Measurements from ENCODE around the gene TSSK6.

The TSSK6 gene

GRCh38 chr19:19544257-19544953 is 29.1 kb upstream of the TSSK6 start:
- no peak for DNase-seq

GRCh38 chr19:19543640-19544039 is 28.3 kb upstream of the TSSK6 start:
- DNase-seq: no peak

- DNase-seq: no peak
These were observed 27.8 kb upstream of the TSSK6 start for GRCh38 chr19:19543101-19543500.

GRCh38 chr19:19542507-19542906 is 27.2 kb upstream of the TSSK6 start:
- no peak for DNase-seq

GRCh38 chr19:19541616-19542015 is 26.3 kb upstream of the TSSK6 start:
- DNase-seq: peak; percentile 29 to 31

GRCh38 chr19:19540715-19541515 is 25.6 kb upstream of the TSSK6 start:
- peak; percentile 74 to 77 for DNase-seq

- peak; percentile 72 to 73 for DNase-seq
These were observed 24.8 kb upstream of the TSSK6 start for GRCh38 chr19:19540064-19540714.

- DNase-seq: no peak
These were observed 24.3 kb upstream of the TSSK6 start for GRCh38 chr19:19539698-19540063.

- DNase-seq: no peak
These were observed 23.4 kb upstream of the TSSK6 start for GRCh38 chr19:19538785-19539166.

GRCh38 chr19:19538061-19538784 is 22.9 kb upstream of the TSSK6 start, which contains the start of gene CILP2:
Gene CILP2, plus strand, starts transcription at chr19:19538265. Its CDS starts 85 bp downstream, at chr19:19538350.
- peak; percentile 37 to 48 for DNase-seq

GRCh38 chr19:19537075-19538048 is 22.0 kb upstream of the TSSK6 start:
- DNase-seq: peak in 1 of 2 donors; percentile 38

- DNase-seq: no peak
These were observed 20.2 kb upstream of the TSSK6 start for GRCh38 chr19:19535311-19536191.

GRCh38 chr19:19534556-19535265 is 19.4 kb upstream of the TSSK6 start:
- DNase-seq: no peak

GRCh38 chr19:19533841-19534240 is 18.5 kb upstream of the TSSK6 start:
- no peak for DNase-seq

GRCh38 chr19:19532806-19533701 is 17.7 kb upstream of the TSSK6 start:
- no peak for DNase-seq

GRCh38 chr19:19531951-19532805 is 16.8 kb upstream of the TSSK6 start:
- DNase-seq: peak; percentile 83 to 90

GRCh38 chr19:19530889-19531288 is 15.5 kb upstream of the TSSK6 start:
- no peak for DNase-seq

GRCh38 chr19:19530423-19530804 is 15.1 kb upstream of the TSSK6 start:
- no peak for DNase-seq

Data from activated CD4-positive, alpha-beta T cell treated with anti-CD3 and anti-CD28 coated beads for 4 hours (primary cell).